GM06990 (cell line): ENCODE data around the gene STATH.
A peak's percentile ranks its signal among the peaks of the same experiment; 100 is the strongest.

ENCODE experiments used
- DNase-seq: peaks from one replicate; pipeline ENCODE4 v3.0.0-alpha.2; 2011; ENCODE audit not compliant: insufficient read length; ENCODE audit errors: extremely low read depth
- H3K27me3 ChIP-seq: replicated peaks from 2 replicates; pipeline ENCODE4 v1.6.0; 2011; ENCODE audit warnings: low read length; ENCODE audit not compliant: control insufficient read depth, insufficient read depth
- H3K36me3 ChIP-seq: 2 replicates; pipeline ENCODE4 v1.5.1; 2011; ENCODE audit warnings: low read length; ENCODE audit not compliant: control insufficient read depth, insufficient read depth
- H3K4me3 ChIP-seq: replicated peaks from 2 replicates; pipeline ENCODE4 v1.5.1; 2011; ENCODE audit warnings: low read depth, mild to moderate bottlenecking, control low read depth, low read length
- TF ChIP-seq, protein P1 (sequence below): IDR thresholded peaks from 2 replicates; pipeline ENCODE4 v1.5.1; 2011; ENCODE audit warnings: low read length, control low read depth, mild to moderate bottlenecking, inconsistent platforms; ENCODE audit not compliant: insufficient read depth, poor library complexity, severe bottlenecking

The STATH gene

DNA sequence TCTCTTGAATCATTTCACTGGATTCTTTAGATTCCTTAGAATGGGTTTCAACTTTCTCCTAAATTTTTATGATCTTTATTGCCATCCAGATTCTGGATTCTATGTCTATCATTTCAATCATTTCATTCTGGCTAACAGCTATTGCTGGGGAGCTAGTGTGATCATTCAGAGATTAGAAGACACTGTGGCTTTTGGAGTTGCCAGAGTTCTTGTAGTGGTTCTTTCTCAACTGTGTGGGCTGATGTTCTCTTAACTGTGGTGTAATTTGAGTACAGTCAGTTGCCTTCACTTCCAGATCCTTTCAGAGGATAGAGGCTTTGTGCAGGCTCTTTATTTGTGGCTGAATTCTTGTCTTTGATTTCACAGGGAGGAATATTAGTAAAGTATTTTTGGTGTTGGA lies 18.2 kb upstream of the STATH start:
- H3K36me3 ChIP-seq = no peaks in the 10 kb centered on the region
- no peak for DNase-seq
- TF ChIP-seq, protein P1, sequence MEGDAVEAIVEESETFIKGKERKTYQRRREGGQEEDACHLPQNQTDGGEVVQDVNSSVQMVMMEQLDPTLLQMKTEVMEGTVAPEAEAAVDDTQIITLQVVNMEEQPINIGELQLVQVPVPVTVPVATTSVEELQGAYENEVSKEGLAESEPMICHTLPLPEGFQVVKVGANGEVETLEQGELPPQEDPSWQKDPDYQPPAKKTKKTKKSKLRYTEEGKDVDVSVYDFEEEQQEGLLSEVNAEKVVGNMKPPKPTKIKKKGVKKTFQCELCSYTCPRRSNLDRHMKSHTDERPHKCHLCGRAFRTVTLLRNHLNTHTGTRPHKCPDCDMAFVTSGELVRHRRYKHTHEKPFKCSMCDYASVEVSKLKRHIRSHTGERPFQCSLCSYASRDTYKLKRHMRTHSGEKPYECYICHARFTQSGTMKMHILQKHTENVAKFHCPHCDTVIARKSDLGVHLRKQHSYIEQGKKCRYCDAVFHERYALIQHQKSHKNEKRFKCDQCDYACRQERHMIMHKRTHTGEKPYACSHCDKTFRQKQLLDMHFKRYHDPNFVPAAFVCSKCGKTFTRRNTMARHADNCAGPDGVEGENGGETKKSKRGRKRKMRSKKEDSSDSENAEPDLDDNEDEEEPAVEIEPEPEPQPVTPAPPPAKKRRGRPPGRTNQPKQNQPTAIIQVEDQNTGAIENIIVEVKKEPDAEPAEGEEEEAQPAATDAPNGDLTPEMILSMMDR = no peak
- H3K27me3 ChIP-seq = no peaks in the 10 kb centered on the region
- no peak overlapping the region for H3K4me3 ChIP-seq

GRCh38 chr4:69984030-69984443 lies 11.7 kb upstream of the STATH start:
- TF ChIP-seq, protein P1 = no peak
- Histone ChIP-seq H3K4me3 (no peak overlapping the region), H3K36me3 (no peaks in the 10 kb centered on the region), H3K27me3 (no peaks in the 10 kb centered on the region)
- DNase-seq = peak; percentile 22

DNA sequence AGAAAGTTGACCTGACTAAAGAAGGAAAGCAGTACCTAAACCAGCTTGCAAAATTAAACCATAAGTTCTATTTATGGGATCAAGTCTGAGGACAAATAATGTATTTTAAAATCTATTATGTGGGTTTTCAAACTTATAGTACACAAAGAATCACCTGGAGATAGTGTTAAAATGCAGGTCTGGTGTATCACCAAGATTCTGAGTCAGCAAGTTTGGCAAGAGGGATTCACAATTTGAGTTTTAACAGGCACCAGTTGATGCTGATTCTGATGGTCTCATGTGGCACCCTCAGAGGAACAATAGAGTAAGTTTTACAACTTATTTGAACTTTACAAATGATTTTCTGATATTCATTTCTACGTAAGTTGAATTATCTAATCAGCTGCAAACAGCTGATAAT lies 9.1 kb upstream of the STATH start:
- no peaks in the 10 kb centered on the region for H3K36me3 ChIP-seq
- DNase-seq = no peak
- no peaks in the 10 kb centered on the region for H3K27me3 ChIP-seq
- TF ChIP-seq, protein P1 = no peak
- H3K4me3 ChIP-seq = no peak overlapping the region

- H3K27me3 ChIP-seq = no peaks in the 10 kb centered on the region
- TF ChIP-seq, protein P1 = no peak
- H3K36me3 ChIP-seq = no peaks in the 10 kb centered on the region
- H3K4me3 ChIP-seq = no peak overlapping the region
- no peak for DNase-seq
Measured at GRCh38 chr4:69991016-69991415, 4.8 kb upstream of the STATH start.

- H3K27me3 ChIP-seq = no peaks in the 10 kb centered on the region
- no peak overlapping the region for H3K4me3 ChIP-seq
- TF ChIP-seq, protein P1 = no peak
- no peaks in the 10 kb centered on the region for H3K36me3 ChIP-seq
- DNase-seq = no peak
Measured at GRCh38 chr4:69994782-69995181, 984 bp upstream of the STATH start.

DNA sequence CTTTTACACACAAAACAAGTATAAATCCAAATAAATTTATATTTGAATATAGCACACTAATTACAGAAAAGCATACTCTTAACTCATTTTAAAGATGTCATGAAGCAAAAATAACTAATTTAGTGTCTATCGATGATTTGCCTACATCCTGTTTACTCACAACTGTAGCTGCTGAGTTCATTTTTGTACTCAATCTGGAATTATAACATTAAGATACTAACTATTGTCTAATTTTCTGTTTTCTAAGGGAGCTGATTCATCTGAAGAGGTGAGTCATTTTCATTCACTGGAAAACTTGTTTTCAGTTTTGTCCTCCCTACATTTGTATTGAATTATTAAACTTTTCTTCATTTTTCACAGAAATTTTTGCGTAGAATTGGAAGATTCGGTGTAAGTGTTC lies 3.7 kb downstream of the STATH start:
- H3K36me3 ChIP-seq = no peaks in the 10 kb centered on the region
- no peak overlapping the region for H3K4me3 ChIP-seq
- TF ChIP-seq, protein P1 = no peak
- no peaks in the 10 kb centered on the region for H3K27me3 ChIP-seq
- no peak for DNase-seq
